IMR-90 (cell line): ENCODE results near the gene RABL2B. TPM values are rescaled to one million over a fixed set of nuclear protein-coding genes. Genes with fewer than 3 reads are reported as not detected.
"Not testable (repeated sequence)": the region's sequence is repeated elsewhere in the genome, so short reads cannot be mapped to it uniquely, and the experiment has no call there.

Experiments used
- ATAC-seq: fragments of 200-7000 bp; cut with Tn5 transposase; 2 replicates; pipeline ENCODE4 v1.9.1; 2020; ENCODE audit warnings: low read depth, mild to moderate bottlenecking, moderate library complexity
- BruUV-seq: library from RNA; stranded (reverse); fragments of 400-500 nt; replicated peaks from 2 replicates; lab custom pipeline; 2021; lab: Mats Ljungman, UMichigan
- CTCF ChIA-PET: fragments of 300-600 bp; formaldehyde crosslinking; extraction: SDS; loops from one replicate; lab custom pipeline; 2021; ENCODE audit warnings: antibody characterized with exemption; lab: Yijun Ruan, JAX
- POLR2A ChIA-PET: fragments of 300-600 bp; sonication (Branson Sonifier 250); formaldehyde crosslinking; loops from one replicate; lab custom pipeline; 2022; ENCODE audit warnings: antibody characterized with exemption; ENCODE audit not compliant: unreplicated experiment; lab: Charles Lee
- DNase-seq: peaks from one replicate; pipeline ENCODE4 v3.0.0; 2013
- H2AFZ ChIP-seq: replicated peaks from 2 replicates; pipeline ENCODE3; 2013; ENCODE audit warnings: low read length, mild to moderate bottlenecking; ENCODE audit not compliant: poor library complexity
- H2AK5ac ChIP-seq: 2 replicates; pipeline ENCODE4 v1.6.1; 2013; ENCODE audit warnings: low read depth, low read length, inconsistent platforms
- H2AK9ac ChIP-seq: replicated peaks from 2 replicates; pipeline ENCODE3; 2013; ENCODE audit warnings: mild to moderate bottlenecking, low read depth, low read length, moderate library complexity; ENCODE audit not compliant: poor library complexity
- H2BK120ac ChIP-seq: 2 replicates; pipeline ENCODE4 v1.6.1; 2013; ENCODE audit warnings: low read depth, low read length, inconsistent platforms
- H2BK15ac ChIP-seq: 3 replicates; pipeline ENCODE4 v1.6.1; 2013; ENCODE audit warnings: low read depth, low read length, inconsistent platforms
- H2BK20ac ChIP-seq: 2 replicates; pipeline ENCODE4 v1.6.1; 2013; ENCODE audit warnings: low read depth, mild to moderate bottlenecking, inconsistent platforms, low read length, moderate library complexity
- H2BK5ac ChIP-seq: 2 replicates; pipeline ENCODE4 v1.6.1; 2013; ENCODE audit warnings: mild to moderate bottlenecking, low read depth, low read length, inconsistent platforms; ENCODE audit not compliant: poor library complexity, severe bottlenecking
- H3K14ac ChIP-seq: replicated peaks from 2 replicates; pipeline ENCODE4 v1.6.1; 2013; ENCODE audit warnings: low read depth, low read length, inconsistent platforms
- H3K18ac ChIP-seq: 2 replicates; pipeline ENCODE4 v1.6.1; 2013; ENCODE audit warnings: low read depth, low read length, control low read depth
- H3K23ac ChIP-seq: 2 replicates; pipeline ENCODE4 v1.6.1; 2013; ENCODE audit warnings: low read depth, low read length, inconsistent platforms
- H3K27ac ChIP-seq: 2 replicates; pipeline ENCODE4 v1.5.1; 2013; ENCODE audit warnings: mild to moderate bottlenecking, control low read depth, low read length; ENCODE audit not compliant: insufficient read depth
- H3K27me3 ChIP-seq: 2 replicates; pipeline ENCODE4 v1.6.1; 2013; ENCODE audit warnings: low read length; ENCODE audit not compliant: control insufficient read depth, insufficient read depth
- H3K36me3 ChIP-seq: 2 replicates; pipeline ENCODE4 v1.6.1; 2013; ENCODE audit warnings: low read length, mixed read lengths; ENCODE audit not compliant: control insufficient read depth, insufficient read depth
- H3K4ac ChIP-seq: 2 replicates; pipeline ENCODE4 v1.6.1; 2013; ENCODE audit warnings: low read depth, low read length, inconsistent platforms
- H3K4me1 ChIP-seq: 2 replicates; pipeline ENCODE4 v1.6.1; 2013; ENCODE audit warnings: low read length, mixed read lengths; ENCODE audit not compliant: control insufficient read depth, insufficient read depth
- H3K4me2 ChIP-seq: 2 replicates; pipeline ENCODE4 v1.6.1; 2013; ENCODE audit warnings: low read depth, mild to moderate bottlenecking, control low read depth, low read length, moderate library complexity
- H3K4me3 ChIP-seq: 2 replicates; pipeline ENCODE4 v1.5.1; 2013; ENCODE audit warnings: low read depth, mild to moderate bottlenecking, control low read depth, low read length, moderate library complexity; ENCODE audit not compliant: insufficient read depth
- H3K56ac ChIP-seq: 2 replicates; pipeline ENCODE4 v1.6.1; 2013; ENCODE audit warnings: low read length, inconsistent platforms; ENCODE audit not compliant: insufficient read depth; ENCODE audit errors: extremely low read depth
- H3K79me1 ChIP-seq, 2 experiments: 2 replicates each; pipeline ENCODE4 v1.6.1; 2013; ENCODE audit warnings: low read length in 2 of 2, inconsistent platforms in 1 of 2, low read depth in 1 of 2
- H3K9ac ChIP-seq: 2 replicates; pipeline ENCODE4 v1.6.1; 2013; ENCODE audit warnings: low read depth, low read length, control low read depth
- H3K9me1 ChIP-seq: 2 replicates; pipeline ENCODE4 v1.6.1; 2013; ENCODE audit warnings: low read length, inconsistent platforms; ENCODE audit not compliant: insufficient read depth
- H3K9me3 ChIP-seq: 2 replicates; pipeline ENCODE4 v1.6.1; 2013; ENCODE audit warnings: low read length; ENCODE audit not compliant: control insufficient read depth, insufficient read depth
- H4K20me1 ChIP-seq: 2 replicates; pipeline ENCODE4 v1.6.1; 2013; ENCODE audit warnings: low read length, inconsistent platforms; ENCODE audit not compliant: insufficient read depth
- H4K5ac ChIP-seq: 2 replicates; pipeline ENCODE4 v1.6.1; 2013; ENCODE audit warnings: mild to moderate bottlenecking, low read depth, low read length, control low read depth
- H4K8ac ChIP-seq, 2 experiments: 2 replicates each; pipeline ENCODE4 v1.6.1; 2013; ENCODE audit warnings: low read depth in 2 of 2, low read length in 2 of 2, control low read depth in 1 of 2, inconsistent platforms in 1 of 2
- H4K91ac ChIP-seq: 2 replicates; pipeline ENCODE4 v1.6.1; 2013; ENCODE audit warnings: low read depth, low read length, inconsistent platforms; ENCODE audit not compliant: insufficient read depth
- WGBS, 2 experiments: methylation state at CpG; one replicate each; pipeline versions ENCODE4 v1.1.5 to v1.1.7; 2013; ENCODE audit warnings: missing lambda C conversion rate in 2 of 2; ENCODE audit not compliant: insufficient read length in 1 of 2; ENCODE audit errors: extremely low coverage in 2 of 2; 5-methylcytosine and 5-hydroxymethylcytosine counted together
- dilution Hi-C: fragments of 300-500 bp; cut with HindIII; formaldehyde crosslinking; loops from one replicate; pipeline ENCODE4 v1.14.3; 2018; ENCODE audit warnings: low sequenced_read_pairs; ENCODE audit not compliant: unreplicated experiment
- in situ Hi-C: fragments of 300-500 bp; cut with MboI; formaldehyde crosslinking; loops from 3 replicates; pipeline ENCODE4 v1.14.3; 2019; ENCODE audit warnings: low sequenced_read_pairs, inconsistent platforms, mixed read lengths
- intact Hi-C: fragments of 100-400 bp; cut with micrococcal nuclease; formaldehyde crosslinking; loops from 2 replicates; pipeline ENCODE4 v1.10.0; 2022
- polyA plus RNA-seq, 3 experiments: library from polyadenylated mRNA; depleted of rRNA; stranded (reverse); fragments of >200 nt; gene quantifications; 2 replicates each; pipeline ENCODE4 v1.2.3, GENCODE V29; 2012; ENCODE audit warnings: low replicate concordance in 1 of 3
- total RNA-seq: library from RNA; depleted of rRNA; stranded (reverse); fragments of >200 nt; gene quantifications from 2 replicates; pipeline ENCODE4 v1.2.3, GENCODE V29; 2012

The RABL2B gene
- total and polyA plus RNA-seq, 2 of the 4 experiments (the other 2 are of a cell fraction): 8.4 to 23.3 TPM

DNA sequence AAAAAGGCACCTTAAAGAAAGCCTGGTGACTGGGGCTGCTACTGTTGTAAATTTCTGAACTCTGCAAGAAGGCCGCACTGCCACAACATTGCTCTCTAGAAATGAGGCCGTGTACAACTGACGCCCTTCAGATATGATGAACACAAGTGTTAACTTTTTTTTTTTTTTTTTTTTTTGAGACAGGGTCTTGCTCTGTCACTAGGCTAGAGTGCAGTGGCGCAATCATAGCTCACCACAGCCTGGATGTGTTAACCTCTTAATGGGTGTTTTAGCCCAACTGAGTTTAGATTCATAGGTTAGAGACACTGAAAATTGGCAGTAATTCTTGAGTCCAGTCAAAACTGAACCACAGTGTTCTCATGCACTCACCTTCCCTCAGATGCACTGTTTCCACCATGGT, 3.2 kb downstream of the RABL2B start:
- H3K36me3 ChIP-seq, H2BK5ac ChIP-seq, H3K27me3 ChIP-seq, dilution Hi-C loops, H2AK9ac ChIP-seq, H3K9me3 ChIP-seq, H3K27ac ChIP-seq, H3K9ac ChIP-seq, H3K4me1 ChIP-seq, intact Hi-C loops, DNase-seq, H3K14ac ChIP-seq, H2AK5ac ChIP-seq, H3K23ac ChIP-seq, H3K4ac ChIP-seq, H4K20me1 ChIP-seq, H3K4me2 ChIP-seq, ATAC-seq, H3K18ac ChIP-seq, H3K9me1 ChIP-seq, POLR2A ChIA-PET, H2BK20ac ChIP-seq, in situ Hi-C loops, H3K79me1 ChIP-seq, H2AFZ ChIP-seq, H4K91ac ChIP-seq, H4K5ac ChIP-seq, BruUV-seq, H2BK120ac ChIP-seq, H3K56ac ChIP-seq, CTCF ChIA-PET, H4K8ac ChIP-seq, H3K4me3 ChIP-seq, H2BK15ac ChIP-seq: not testable (repeated sequence)
- WGBS, 2 experiments: no CpG with 5 or more reads among the region's 4 CpGs

DNA sequence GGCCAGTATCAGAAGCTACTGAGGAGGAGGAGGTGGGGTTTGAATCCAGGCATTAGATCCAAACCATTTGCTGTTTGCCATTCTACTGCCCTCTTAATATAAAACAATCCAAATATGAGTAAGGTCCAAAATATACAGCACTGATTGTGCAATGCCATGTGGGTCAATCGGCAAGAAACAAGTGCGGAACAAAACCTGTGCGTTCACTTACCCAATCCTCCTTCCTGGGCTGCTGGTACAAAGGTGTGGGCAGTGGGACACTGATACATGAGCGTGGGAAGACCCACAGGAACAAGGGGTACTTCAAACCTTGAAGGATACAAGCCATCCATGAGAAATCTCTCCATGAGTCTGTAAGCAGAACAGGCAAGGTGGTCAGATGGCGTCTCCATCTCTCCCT, 5.8 kb downstream of the RABL2B start:
- in situ Hi-C loops, H3K9me3 ChIP-seq, H2BK120ac ChIP-seq, H4K5ac ChIP-seq, H3K9me1 ChIP-seq, intact Hi-C loops, BruUV-seq, H3K14ac ChIP-seq, H2AK9ac ChIP-seq, H2BK5ac ChIP-seq, H2BK15ac ChIP-seq, H3K9ac ChIP-seq, H3K36me3 ChIP-seq, CTCF ChIA-PET, H3K56ac ChIP-seq, H2AFZ ChIP-seq, DNase-seq, H3K27ac ChIP-seq, H2BK20ac ChIP-seq, H2AK5ac ChIP-seq, POLR2A ChIA-PET, H3K4me2 ChIP-seq, H3K4me3 ChIP-seq, H3K4me1 ChIP-seq, H3K27me3 ChIP-seq, ATAC-seq, H4K91ac ChIP-seq, H3K79me1 ChIP-seq, H3K18ac ChIP-seq, H4K20me1 ChIP-seq, dilution Hi-C loops, H3K4ac ChIP-seq, H3K23ac ChIP-seq, H4K8ac ChIP-seq: not testable (repeated sequence)
- no CpG with 5 or more reads among the region's 5 CpGs for WGBS, 2 experiments
